GM21825 (cell line): ENCODE data around the gene HABP4.
"Not testable (repeated sequence)": the region's sequence is repeated elsewhere in the genome, so short reads cannot be mapped to it uniquely, and the experiment has no call there.

Experiments used
- ATAC-seq: cut with Tn5 transposase; IDR thresholded peaks from one replicate; pipeline ENCODE4 v1.9.1; 2021; ENCODE audit warnings: mild to moderate bottlenecking, moderate library complexity; ENCODE audit not compliant: unreplicated experiment

The HABP4 gene

DNA sequence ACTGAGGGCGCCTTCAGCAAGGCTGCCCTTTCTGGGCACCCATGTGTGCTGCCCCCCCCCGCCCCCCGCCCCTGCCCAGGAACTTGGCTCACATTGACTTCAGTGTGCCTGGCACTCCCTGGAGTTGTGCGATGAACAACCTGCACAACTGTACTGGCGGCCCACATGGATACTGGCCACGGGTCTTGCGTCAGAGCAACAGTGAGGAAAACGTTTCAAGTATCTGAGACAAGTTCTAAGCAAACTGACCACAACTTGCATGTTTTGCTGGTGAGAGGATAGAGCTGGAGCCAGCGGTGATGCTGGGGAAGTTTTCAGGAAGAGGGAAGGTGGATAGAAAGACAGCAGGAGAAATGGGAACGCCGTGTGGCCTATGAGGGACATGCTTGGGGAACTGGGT lies 45.4 kb downstream of the HABP4 start:
- no peak for ATAC-seq

DNA sequence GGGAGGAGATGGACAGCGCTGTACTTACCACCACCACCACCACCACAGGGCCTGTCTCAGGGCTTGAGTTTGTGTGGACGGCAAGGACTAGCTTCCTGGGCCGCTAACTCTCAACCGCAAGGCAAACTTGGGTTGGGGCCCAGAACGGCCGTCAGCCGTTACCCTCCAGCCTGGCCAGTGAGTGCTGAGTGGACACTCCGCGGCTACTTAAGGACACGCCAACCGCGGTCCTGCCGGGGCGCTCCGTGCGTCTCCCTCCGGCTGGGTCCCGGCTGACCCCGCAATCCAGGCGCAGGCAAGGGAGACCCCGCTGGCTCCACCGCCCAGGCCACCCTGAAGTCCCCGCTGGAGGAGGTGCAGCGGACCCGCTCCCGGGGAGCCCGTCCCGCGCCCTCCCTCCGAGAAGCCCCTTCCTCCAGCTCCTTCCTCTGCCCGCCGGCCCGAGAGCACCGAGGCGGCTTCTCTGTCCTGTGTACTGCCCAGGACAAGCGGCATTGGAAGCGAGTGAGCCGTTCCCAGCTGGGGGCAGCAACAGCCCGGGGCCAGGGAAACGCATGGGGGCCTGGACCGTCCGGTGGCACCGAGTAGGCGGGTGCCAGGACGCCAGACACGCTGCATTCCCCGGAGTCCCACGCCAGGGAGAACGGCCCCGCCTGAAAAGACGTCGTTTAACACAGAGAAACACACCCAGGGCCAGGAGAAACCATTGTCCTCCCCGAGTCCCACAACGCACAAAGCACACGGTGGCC lies 46.6 kb downstream of the HABP4 start:
- ATAC-seq, result no peak

DNA sequence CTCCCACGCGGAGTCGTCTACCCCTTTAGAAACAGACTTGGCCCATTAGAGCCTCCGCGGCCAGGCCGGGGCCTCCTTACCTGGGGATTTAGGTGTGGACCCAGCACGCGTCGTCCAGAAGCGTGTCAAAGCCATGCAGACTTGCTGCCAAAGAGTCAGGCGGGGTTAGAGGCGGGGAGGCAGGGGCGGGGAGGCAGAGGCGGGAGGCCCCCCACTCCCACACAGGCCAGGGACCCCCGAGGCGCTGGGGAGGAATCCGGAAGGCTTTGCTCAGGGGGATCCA lies 47.1 kb downstream of the HABP4 start:
- no peak for ATAC-seq

DNA sequence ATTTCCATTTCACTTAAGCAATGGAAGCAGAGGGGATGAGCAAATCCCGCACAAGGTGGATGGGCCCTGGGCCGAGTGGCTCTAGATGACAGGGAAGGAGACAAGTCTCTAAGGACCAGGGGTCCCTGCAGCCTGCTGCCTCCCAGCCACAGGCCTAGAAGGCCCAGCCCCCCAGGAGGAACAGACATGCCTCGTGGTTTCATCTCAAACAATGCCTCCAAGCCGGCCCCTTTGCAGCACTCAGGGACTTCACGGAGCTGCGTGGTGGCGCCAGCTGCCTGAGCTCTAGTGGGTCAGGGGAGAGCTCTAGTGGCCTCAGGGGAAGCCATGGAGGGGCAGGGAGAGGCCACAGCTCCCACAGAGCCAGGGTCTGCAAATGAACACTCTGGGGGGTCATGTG lies 48.8 kb downstream of the HABP4 start:
- no peak for ATAC-seq

DNA sequence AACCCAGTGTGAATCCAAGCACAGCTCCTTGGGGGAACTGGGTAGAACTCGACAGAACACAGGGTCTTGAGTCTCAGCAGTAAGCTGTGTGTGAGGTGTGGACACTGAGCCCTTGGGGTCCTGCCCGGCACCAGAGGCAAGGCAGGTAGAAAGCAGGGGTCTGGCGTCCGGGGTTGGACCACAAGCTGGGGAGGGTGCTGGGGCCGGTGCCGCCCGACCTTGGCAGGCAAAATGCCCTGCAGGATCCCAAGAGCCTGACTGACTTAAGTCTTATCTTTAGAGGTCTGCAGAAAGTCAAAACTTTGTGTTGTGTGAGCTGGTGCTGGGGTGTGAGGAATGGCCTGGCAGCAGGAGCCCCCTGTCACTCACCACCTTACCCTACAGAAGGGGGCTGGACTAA lies 49.3 kb downstream of the HABP4 start:
- no peak for ATAC-seq

DNA sequence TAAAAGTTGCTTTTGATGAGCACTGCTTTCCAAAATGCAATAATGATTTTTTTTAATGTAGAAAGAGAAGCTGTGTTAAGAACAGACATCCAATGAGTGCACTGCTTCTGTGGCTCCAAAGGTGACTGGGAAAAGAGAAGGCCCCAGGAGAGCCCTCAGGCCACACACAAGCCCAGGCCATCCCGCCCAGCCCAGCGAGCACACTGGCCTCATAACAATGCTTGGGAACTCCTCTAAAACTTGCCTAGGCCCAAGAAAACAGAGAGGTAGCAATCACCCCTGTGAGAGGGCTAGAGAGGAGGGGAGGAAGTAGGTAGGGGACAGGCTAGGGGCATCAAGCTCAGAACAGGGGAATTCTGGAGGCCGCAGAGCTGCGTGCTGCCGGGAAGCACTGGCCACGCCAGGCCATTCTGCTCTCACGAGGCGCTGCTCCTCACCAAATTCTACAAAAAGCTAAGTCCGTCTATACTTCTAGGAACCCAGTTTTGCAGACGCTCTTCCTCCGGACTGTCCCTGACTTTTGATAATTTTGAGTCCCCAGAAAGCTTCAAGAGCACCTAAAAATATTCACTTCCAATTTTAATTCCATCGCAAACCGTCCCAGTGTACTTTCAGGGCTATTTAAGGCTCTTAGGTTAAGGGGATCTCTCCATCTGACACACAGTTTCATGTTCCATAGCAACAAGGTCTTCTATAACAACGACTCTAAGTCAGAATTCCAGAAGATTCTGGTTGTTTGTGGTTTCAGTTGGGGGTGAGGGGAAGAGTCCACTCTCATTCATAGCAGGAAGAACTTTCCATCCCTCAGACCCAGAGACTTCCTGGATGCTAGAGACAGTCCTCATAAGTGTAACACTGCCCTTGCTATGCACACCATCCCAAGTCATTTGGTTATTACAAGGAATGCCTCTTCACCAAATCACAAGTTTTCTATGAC lies 51.0 kb downstream of the HABP4 start:
- no peak for ATAC-seq

DNA sequence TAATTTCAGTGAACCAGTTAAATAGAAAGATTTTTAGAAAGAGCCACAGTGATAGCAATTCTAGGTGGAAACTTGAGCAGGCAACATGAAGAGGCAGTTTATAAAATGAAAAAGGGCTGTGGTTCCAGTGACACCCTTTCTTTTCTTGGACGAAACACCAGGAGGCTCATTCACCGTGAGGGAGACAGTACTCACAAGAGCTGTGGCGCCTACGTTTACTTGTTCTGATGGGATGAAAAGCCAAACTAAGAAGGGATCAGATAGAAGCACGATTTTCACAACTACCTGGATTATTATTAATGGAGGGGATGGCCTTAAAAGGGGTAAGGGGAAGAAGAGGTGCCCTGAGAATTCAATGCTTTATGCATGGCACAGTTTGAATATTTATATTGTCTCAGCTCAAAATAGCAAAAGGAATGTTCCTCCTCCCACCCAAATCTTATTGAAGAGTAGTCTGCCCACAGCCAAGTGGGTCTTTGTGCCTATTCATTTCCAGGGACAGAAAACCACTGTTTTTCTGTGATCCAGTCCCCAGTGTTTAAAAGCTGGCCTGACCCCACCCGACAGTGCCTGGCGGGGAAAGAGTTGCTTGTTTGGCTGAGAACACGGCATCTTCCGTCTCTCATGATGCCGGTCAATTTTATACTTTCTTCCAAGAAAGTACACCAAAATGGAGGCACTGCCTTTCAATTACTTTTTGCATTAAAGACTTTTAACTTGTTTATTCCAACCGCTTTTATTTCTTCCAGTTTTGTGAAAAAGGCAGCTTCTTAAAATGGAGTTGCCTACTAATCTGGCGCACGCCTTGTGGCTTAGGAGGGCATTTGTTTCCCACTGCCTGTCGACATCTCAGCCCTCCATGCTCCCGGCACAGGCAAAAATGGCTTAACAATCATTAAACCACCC lies 51.9 kb downstream of the HABP4 start:
- ATAC-seq, result no peak

DNA sequence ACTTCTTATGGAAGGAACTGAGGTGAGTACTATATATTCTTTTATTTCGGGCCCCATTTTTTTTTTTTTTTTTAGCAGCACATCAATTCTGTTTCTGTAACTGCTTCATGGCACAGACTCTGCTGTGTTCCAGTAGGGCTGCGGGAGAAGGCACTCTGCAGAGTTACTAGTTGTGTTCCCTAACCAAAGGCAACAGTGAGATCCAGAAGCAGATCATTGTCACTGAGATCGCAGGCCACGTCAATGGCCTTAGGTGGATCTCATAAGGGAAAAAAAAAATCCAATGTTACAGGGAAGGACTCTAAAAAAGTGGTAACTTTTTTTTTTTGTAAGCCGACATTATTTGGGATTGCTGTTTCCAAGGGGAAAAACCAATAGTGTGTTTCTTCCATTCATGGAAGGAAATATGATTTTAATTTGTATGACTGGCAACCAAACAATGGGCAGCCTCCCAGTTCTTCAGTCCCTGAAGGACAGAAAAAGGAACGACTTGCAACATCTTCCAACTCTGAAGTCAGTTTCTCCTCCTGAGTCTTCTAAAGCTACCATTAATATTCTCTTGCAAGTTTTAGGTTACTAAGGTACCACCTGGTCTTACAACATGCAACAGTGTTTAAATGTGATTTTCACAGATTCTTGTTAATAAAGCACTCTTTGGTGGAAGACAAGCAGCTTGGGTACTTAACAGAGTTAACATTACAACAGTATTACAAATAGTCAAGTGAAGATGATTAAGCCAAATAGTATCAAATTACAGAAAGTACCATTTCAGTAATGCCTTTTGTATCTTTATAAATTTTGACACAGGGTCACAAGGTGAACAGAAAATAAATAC lies 52.8 kb downstream of the HABP4 start:
- ATAC-seq, result no peak

DNA sequence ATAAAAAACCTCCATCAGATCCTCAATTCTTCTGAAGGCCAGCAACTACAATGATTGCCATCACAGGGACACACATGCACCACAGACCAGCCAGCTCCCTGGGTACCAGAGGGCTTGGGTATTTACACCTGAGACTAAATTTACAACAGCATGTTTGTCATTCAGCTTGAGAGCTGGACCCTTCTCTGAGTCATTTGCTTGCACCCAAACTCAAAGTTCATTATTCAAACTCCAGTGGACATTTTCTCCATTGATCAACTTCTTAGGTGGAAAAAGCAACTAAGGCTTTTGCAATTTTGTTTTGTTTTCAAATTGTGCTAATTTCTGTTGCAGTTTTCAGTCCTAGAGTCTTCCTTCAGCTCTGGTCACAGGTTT lies 53.4 kb downstream of the HABP4 start:
- ATAC-seq, result not testable (repeated sequence)

DNA sequence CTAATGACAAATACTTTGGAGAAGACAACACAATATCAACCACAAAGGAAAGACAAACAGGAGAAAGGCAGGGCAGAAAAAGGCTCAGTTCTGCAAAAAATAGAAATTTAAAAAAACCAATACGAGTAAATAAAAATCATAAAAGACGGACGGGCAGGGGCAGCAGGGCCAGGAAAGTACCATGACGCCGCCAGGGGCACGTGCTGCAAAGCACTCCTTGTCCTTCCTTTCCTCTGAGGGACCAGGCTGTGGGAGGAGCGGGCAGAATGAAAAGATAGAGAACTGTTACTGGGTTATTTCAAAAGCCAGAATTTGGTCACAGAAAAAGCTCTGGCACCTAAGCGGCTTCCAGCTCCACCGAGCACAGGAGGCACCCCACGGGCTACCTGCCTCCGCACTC lies 53.9 kb downstream of the HABP4 start:
- no peak for ATAC-seq

DNA sequence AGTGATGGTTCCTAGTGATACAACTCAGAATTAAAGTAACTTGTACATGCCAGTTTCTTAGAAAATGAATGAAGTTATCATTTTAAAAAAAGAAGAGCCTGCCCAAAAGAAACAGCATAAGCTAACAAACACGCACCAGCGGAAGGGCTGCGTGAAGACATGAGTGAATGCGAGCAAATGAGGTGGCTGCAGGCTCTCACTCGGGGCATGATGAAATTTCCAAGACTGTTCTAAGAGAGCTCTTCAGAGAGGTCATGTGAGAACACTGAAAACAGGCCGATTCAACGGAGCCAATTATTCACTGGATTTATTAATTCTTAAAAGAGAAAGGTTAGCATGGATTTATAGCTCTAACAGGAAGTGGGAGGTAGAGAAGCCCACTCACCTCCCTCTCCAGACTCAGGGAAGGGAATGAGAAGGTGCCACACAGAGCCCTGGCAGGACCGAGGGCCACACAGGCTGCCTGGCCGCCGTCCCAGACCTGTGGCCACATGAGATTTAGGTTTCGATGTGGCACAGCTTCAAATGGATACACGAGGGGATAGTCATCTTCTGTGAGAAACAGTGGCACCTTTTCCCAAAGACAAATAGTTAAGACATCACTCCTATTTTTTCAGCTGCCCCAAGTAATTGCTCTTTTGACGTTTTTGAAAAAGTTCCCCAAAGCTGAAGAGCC lies 55.5 kb downstream of the HABP4 start:
- ATAC-seq, result no peak

DNA sequence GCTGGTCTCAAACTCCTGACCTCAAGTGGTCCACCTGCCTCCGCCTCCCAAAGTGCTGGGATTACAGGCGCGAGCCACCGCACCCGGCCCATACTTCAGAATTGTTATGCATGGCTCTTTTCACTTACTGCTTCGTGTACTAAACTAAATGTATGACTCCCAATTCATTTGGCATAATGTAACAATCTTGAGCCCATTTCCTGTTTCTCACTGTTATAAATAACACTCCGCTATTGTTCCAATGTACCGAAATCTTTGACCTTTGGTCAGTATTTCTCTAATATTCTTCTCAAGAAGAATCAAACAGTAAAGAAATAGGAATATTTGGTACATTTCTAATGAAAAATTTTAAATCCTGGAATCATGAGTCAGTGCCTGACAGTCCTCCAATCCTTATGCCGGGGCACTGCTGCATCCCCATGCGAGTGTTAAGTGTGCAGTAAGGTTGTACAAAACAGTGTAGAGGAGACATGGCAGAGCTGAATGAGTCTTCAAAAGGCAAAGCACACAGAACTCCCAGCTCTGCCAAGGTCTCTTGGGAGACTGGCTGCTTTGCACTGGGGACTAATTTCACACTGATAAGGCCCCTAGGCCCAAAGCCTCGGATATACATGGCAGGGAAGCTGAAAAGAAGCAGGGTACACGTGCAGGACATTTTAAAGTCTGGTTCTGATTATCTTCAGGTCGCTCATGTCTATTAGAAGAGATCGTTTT lies 58.4 kb downstream of the HABP4 start:
- ATAC-seq, result no peak

DNA sequence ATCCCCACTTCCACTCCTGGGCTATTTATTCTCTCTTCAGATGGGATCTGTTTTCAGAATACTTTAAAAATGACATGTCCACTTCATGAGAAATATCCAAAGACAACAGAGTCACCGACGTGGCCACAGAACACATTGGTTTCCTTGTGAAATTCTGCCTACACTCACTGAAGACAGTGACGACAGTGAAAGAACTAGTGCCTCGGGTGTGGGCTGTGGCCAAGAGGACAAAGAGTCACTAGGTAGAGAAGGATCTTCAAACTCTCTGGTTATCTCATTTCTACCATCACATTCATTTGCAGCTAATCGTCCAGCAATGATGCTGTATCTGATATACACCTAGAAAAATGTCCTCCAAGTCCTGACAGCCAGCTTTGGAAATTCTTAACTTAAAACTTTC lies 59.1 kb downstream of the HABP4 start:
- ATAC-seq, result no peak

DNA sequence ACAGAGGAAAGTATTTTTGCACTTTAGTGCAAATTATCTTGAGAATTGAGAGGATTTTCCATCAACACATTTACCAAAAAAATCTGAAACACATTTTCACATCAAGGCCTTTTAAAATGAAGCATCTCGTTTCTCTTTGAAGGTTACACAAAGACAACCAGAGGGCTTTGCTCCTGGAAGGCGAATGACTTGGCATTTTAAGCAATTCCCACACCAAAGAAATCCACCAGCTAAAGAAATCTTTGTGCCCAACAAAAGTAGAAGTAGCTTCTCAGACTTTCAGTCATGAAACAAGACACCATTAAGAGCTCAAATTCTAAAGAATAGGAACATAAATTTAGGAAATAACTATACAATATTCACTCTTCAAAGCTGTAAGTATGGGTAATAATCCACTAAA lies 59.9 kb downstream of the HABP4 start:
- ATAC-seq, result no peak

DNA sequence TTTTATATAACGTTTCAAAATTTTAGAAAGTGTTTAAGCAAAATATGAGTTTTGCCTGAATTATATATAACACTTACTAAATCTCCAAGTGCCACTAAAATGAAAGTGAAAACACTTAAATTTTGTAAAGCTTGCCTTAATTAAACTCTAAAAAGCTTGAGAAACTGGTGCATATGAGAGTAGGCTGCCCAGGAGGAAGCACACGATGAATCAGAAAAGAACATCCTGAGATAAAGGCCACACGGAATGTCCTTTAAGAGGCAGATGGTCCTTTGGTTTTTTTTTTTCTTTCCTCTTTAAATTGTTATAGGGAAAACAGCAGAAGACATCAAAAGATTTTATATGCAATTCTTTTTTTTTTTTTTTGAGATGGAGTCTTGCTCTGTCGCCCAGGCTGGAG lies 60.3 kb downstream of the HABP4 start:
- ATAC-seq, result no peak

DNA sequence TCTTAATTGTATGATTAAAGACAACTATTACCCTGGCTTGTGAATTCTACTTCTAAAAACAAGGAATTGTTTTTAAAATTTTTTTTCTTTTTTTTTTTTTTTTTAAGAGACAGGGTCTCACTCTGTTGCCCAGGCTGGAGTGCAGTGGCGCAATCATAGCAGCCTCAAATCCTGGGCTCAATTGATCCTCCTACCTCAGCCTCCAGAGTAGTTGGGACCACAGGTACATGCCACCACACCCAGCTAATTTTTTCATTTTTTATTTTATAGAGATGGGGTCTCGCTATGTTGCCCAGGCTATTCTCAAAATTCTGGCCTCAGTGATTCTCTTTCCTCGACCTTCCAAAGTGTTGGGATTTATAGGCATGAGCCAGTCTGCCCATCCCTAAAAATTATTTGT lies 62.3 kb downstream of the HABP4 start:
- ATAC-seq, result no peak

DNA sequence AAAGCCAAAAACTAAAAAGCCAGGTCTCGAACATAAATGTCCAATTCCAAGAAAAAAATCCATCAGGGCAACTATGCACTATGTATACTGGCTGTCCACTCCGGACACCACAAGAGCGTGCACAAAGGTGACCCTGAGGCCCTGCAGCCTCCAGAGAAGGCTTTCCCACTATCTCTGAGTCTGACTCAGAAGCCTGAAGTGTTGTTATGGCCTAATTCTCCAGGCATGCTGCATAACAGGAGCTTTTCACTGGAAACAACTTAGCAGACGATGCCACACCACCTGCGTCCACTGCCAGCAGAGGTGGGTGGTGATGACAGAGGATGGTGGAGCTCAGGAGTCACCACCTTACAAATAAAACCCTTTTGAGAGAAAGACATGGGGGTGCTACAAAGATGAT lies 63.7 kb downstream of the HABP4 start:
- ATAC-seq, result no peak

DNA sequence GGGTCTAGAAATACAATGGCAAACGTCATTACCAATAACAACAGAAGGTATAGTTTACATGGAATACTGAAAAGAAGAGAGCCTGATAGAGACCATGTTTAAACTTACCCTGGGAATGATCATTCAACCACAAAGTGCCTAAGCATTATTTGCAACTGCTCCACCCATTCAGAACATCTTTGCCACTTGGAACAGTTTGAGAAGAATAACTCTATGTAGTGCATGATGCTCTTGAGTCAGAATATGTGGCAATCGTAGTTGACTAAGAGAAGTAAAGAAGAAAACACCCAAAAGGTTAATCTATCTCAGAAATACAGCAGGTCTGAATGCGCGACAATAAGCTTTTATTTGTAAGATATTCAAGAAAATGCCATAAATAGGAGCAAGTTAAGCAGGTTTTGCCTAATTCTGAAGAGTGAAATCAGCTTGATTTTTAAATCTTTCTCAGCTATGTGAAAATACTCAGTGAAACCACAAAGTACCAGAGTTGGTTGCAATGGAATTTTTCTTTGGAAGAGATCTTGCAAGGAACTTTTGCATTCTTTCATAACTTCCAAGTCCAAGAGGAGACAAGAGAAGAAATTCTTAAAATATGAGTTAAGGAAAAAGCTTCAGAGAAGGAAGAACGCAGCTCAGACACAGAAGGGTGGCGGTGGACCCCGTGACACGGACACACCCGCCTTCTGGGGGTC lies 64.3 kb downstream of the HABP4 start:
- no peak for ATAC-seq

DNA sequence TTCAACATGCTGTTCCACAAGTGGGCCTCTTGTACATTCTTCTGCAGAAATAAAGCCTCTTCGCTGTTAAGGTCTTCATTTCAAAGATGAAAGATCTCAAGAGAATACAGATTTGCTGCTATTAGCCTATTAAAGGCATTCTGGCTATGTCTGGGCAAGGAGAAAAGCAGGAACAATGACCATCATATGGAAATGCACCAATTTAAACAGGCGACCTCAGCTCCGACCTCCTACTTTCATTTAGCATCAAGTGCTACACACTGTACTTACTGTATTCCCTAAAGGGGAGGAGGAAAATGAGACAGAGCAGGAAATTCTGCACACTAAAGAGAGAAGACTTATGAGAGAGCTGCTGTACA lies 64.8 kb downstream of the HABP4 start:
- no peak for ATAC-seq
